Activated gamma-delta T cell treated with anti-CD3 and anti-CD28 coated beads, Interleukin-2, amount 50 U/mL, for 16 hours (primary cell): ENCODE measurements around the gene ANKRD63.

Source experiments
- DNase-seq: peaks from one replicate; pipeline ENCODE4 v3.0.0-alpha.2; 2020; ENCODE audit warnings: low read depth

Gene ANKRD63

DNA sequence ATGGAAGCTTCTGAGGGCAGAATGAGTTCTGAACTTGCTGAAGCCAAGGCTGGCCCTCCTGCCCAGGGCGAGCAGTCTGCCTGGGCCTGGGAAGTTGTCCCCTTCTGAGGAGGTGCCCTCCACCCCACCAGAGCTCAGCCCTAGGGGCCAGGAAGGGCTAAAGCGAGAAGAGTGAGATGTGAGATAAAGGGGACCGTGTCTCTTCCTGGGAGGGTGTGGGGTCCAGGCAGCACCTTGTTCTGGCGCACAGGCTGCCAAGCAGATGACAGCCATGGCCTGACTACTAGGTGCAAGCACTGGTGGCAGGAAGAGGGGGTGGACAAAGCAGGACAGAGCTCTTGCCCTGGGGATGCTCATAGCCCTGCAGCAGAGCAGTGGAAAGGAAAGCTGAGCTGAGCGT, 40.3 kb downstream of the ANKRD63 start:
- no peak for DNase-seq

DNA sequence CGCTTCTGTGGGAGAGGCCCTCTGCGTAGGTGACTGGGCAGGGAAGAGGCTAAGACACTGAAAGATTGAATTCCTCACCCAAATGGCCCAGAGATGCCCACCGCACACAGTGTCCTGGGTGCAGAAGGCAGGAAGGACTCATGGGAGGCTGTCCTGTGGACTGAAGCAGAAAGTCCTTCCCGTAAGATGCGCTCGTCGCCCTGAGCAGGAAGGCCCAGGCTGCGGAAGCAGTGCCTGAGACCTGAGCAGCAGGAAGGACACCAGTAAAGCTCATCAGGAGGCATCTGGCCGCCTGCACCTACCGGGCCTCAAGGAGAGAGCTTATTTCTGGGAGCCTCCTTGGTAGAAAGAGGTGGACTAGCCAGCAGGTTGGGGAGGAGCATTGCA, 40.7 kb downstream of the ANKRD63 start:
- DNase-seq, result no peak

DNA sequence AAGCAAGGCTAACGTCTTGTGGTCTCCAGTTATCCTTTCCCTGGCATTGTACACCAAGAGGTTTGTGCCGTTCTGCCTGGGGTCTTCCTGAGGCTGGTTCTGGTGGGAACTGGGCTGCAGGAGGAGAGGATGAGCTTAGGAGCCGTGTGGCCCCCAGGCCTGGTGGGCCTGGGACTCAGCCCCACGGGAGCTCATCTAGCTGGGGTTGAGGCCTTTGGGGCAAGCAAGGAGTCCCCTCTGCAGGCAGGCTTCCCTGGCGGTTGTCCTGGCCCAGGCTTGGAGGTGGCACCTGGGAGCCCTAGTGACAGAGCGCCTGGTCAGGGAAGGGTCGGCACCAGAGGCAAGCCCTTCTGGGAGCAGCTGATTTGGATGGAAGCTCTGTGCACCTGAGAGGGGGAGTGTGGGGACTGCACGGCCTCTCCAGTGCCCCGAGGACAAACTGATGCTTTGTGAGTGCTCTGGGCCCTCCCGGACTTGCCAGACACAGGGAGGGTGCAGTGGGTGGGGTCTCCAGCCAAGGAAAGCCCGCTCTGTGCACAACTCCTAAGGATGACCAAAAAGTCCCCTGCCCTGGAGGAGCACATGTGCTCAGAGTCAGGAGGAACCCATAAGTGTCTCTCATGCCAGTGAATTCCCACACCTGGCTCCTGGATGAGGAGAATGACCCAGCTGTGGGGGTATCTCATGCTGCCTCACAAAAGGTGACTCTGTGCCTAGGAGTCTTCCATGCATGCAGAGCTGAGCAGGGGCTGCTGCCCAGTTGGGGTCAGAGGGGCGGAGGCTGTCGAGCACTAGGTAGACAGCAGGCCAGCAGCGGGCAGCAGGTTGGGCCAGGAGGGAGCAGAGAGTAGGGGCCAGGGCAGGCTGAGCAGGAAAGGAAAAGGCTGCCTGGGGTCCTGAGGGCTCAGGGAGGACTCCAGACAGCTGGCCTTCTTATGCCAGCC, 41.3 kb downstream of the ANKRD63 start:
- DNase-seq, result no peak

DNA sequence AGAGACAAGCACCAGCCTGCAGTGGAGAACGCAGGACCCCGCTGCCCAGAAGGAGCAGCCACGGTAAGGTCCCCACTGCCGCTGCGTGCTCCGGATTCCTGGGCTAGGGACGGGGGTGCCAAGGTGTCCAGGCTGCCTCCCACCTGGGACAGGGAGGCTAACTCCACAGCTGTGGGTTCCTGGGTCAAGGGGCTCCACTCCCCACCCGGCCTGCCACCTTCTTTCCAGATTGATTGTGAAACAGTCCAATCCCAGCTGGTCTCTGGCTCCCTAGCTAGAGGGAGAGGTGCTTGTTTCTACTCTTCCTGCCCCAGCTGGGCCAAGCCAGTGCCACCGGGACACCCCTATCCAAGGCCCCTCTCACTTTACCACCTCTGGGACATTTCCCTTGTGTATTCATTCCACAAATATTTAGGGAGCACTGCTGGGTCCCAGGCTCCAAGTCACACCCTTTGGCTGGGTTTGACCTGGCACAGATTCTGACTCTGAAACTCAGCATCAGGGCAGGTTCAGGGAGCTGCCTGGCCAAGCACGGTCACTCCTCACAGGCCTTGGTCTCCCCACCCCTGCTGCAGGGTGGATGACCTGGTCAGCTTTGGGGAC, 42.1 kb downstream of the ANKRD63 start:
- DNase-seq, result no peak

DNA sequence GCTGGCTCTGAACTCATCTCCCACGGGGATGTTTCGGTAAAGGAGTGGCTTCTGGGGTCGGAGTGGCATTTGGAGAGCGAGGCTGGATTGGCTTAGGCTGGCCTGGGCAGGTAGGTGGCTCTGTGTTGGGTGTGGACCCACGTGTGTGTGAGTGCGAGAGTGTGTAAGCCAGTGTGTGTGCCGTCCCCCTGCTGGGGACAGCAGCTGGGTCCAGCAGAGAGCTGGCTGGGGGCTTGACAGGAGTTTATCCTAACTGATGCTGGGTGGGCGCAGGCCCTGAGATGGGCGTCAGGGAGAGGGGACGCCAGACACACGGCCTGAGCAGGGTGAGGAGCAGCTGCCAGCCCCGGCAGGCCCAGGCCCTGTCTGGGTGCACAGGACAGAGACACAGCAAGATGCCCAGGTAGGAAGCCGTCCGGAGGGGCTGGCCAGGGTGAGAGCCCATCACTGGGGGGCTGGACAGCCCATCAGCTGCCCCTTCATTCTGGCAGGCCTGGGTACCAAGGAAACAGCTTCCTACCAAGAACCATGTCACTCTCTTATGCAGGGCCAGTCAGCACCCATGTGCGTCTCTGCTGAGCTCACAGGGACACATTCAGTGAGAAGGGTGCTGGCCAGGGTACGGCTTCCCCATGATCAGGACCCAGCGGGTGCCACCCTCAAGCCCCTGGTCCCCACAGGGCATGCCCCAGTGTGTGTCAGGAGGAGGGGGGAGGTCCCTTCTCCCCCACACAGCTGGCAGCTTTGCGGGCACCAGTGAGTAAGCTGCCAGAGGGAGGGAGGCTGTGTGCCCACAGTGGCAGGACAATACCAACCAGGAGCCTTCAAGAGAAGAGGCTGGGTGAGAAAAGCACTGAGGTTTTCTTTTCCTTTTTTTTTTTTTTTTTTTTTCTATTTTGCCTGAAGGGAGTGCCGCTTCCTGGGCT, 42.9 kb downstream of the ANKRD63 start:
- no peak for DNase-seq

DNA sequence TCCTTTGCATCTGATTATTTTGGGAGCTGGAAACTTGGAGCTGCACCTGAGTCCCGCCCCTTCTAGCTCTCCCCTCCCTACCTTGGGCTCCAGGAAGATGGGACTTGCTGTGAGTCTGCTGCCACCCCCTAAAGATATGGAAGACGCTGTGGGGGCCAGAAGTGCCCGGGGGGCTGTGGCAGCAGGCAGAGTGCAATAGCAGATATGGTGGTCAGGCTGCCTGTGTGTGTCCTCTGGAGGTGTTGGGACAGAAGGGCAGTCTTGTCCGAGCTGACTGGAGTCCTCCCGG, 43.5 kb downstream of the ANKRD63 start:
- no peak for DNase-seq

DNA sequence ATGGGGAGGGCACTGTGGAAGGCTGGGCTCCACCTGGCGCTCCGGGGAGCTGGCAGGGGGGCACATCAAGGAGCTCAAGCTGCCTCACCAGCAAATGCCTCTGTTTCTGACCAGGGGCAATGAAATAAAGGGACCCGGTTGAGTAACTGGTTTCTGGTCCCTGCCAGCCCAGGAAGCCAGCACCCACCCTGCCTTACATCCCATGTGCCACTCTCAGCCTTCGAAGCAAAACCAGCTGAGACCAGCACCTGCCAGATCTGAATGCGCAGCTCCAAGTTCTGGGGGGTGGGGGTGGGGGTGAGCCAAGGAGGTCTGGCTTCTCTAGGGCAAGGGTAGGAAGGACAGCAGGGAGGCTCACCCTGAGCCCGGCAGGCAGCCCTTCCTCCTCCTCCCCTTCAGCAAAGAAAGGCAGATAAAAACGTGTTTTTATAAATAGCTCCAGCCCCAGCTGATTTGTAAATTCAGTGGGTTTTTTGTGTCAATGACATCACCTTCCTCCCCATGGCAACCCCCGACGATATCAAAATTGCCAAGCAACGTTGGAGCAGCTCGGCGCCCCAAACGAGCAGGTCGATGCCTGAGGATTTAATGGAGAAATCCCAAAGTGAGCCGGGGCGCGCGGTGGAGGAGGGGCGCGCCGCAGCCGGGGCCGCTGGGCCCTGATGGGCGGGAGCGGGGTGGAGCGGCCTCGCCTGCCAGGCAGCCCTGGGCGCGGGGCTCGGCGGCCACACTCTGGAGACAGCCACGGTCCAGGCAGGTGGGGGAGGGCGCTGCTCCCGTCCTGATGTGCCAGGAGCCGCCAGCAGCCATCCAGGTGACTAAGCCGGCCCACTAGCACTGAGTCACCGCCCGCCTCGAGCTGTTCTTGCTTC, 44.1 kb downstream of the ANKRD63 start, which contains the start of gene PAK6:
Gene PAK6, plus strand, starts transcription at position 532 of the 872 bp plus-strand sequence. CDS start 25,723 bp downstream, outside the sequence.
- no peak for DNase-seq

DNA sequence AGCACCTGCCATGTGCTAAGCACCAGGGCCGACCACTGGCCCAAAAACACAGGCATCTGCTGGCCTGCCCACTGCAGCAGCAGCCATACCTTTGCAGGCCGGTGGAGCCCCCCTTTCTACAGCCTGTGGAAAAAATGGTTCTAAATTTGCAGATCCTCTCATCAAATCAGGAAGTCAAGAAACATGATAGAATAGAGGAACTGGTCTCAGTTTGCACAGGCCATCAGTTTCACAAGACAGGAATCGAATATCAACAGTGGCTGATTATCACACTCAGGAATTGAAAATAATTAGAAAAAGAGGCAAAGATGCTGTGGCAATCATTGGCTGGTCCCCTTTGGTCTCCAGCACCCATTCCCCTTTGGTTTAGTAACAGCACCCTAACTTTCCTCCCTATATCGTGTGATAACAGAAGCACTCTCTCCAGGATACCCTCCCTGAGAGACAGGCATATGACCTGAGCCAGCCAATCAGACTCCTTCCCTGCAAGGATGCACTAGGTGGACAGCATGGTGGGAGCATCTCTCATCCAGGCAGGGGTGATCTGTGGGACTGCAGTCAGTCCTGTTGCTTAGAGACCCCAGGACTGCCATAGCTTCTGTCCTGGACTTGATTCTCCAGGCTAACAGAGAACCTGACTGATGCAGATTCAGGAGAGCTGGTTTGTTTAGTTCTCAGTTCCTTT, 47.5 kb downstream of the ANKRD63 start:
- DNase-seq, result no peak

DNA sequence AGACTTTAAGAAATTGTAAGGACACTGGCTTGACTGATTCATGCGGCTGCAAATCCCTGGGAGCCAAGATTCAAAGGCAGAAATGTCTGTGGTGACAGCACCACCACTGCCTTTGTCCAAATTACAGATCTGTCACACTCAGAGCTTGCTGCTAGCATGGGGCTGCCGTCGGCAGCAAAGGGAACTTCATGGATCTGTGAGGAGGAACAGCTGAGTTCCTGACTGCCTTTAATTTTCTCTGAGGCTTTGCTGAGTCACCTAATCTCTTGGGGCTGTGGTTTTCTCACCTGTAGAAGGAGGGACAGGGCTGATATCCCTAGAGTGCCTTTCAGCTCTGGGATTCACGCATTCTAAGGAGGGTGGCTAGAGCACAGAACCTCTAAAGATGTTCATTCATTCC, 48.1 kb downstream of the ANKRD63 start:
- DNase-seq, result no peak

DNA sequence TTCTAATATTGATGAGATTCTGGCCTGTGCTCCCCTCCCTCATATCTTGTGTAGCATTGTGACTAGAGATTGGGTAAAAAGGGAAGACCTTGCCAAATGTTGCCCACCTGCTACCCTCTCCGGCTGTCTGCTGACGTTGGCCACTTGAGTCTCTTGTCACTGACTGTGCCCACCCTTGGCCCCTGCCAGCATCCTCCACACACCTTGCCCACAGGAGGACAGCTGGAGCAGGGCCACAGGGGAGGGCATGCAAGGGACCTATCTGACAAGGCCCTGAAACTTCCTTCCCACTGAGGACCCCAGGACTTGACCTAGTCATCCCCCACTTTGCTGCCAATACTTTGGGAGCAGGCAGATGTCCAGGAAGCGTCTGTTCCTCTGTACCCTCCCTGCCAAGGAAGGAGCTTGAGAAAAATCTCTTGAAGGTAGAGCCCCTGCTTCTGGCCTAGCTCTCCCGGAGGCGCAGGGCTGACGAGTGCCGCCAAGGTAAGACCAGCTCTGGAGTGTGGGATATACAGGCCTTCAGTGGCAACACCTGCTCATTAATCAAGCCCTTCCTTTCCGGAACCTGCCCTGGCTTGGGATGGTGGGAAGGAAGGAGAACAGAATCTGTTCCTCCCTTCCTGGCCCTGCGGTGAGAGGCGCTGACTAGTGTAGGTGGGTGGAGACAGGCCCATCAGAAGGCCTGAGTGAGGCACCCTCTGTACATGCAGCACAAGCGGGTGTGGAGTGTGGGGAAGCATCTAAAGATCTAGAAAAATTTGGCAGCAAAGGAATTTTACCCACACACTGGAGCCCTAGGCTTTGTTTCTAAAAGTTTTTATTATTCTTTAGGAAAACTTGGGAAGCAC, 48.9 kb downstream of the ANKRD63 start:
- no peak for DNase-seq

DNA sequence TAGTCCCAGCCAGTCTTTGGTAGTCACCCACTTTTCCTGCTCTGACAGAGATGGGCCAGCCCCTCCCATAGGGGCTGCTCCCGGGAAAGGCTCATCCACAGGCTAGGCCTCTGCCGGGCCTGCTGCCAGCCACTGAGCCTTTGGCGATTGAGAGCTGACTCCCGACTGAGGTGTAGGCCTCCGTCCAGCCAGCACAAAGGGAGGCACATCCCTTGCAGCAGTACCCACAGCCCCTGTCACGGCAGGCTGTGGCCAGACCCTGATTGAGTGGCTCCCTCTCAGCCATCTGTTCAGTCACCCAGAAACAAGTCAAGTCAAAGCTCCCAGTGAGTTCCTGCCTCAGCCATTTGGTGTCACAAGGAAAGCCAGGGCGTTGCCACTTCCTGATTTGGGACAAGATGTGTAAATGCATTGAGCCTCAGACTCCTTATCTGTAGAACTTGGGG, 50.2 kb downstream of the ANKRD63 start:
- DNase-seq, result no peak
